ENCODE data around the gene DTX1.

DTX1 gene

DNA sequence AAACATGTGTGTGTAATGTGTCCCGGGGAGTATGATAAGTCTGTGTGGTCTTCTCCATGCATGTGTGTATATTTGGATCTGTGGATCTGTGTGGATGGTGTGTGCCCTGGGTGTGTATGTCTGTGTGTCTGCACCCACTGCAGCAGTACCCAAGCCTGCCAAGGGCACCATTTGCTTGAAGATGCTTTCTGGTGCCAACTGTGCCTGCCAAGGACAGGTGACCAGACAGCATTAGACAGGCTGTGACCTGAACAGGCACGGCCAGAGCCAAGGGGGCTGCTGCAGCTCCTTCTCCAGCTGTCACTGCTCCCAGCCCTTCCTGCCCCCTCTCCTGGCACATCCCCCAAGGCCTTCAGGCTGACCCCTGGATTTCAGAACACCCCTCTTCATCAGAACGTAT is 35.0 kb downstream of the DTX1 start:
- in situ Hi-C loops (cut with HindIII; ENCODE audit: low sequenced_read_pairs) = no loop called here

DNA sequence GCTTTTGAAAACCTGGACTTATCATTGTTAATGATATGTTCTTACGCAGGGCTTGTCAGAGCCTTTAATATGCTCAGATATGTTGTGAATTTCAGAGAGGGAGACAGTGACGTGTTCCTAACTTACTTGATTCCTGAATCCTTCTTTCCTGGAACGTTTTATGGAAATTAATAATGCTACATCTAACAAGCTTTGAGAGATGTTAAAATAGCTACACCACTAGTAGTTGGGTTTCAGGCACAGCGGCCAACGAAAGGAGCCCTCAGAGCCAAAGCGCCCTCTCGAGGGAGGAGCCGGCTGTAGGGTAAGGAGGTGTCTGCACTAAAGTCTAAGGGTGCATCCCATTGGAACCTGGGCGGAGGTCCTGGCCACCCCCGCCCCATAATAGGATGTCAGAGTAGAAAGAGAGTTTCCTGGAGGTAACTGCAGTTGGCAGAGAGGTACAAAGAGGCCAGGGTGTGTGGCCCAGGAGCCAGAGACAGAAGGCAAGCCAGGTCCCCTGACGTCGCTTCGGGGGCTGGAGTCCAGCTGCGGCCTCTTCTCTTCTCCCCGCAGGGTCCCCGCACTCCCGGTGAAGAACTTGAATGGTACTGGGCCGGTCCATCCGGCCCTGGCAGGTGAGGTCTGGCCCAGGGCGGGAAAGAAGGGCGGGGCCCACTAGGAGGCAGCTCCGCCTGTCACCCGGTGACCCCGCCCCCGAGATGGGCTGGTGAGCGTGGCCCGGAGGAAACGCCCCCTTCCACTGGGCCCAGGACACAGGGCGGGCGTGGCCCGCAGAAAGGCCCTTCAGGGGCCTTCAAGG is 36.3 kb downstream of the DTX1 start:
- in situ Hi-C loops (cut with HindIII; ENCODE audit: low sequenced_read_pairs) = no loop called here

DNA sequence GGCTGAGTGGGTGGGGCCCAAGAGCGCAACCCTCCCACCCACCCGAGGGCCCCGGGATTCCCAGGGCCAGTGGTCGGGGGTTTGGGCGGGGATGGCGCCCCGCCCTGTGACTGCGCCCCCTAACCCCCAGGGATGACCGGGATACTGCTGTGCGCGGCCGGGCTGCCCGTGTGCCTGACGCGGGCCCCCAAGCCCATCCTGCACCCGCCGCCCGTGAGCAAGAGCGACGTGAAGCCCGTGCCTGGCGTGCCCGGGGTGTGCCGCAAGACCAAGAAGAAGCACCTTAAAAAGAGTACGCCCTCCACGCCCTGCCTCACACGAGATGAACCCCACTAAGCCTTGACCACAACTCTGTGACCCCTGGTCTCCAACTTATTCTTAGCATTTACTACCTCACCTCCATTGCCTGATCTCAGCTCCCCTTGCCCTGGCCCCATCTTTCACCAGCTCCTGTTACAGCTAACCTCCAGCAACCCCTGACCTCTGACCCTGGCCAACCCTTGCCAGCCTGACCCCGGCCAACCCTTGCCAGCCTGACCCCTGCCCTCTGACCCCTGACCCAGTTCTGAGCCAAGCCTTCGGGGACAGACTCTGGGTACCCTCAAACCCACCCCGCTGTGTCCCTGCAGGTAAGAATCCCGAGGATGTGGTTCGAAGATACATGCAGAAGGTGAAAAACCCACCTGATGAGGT is 37.0 kb downstream of the DTX1 start:
- in situ Hi-C loops (cut with HindIII; ENCODE audit: low sequenced_read_pairs) = no loop called here

DNA sequence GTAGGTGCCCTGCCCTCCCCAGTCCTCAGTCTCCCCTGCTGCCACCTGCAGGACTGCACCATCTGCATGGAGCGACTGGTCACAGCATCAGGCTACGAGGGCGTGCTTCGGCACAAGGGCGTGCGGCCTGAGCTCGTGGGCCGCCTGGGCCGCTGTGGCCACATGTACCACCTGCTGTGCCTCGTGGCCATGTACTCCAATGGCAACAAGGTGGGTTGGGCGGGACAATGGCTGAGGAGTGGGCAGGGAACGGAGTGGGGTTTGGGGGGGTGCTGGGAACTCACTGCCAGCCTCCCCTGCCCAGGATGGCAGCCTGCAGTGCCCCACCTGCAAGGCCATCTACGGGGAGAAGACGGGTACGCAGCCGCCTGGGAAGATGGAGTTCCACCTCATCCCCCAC is 38.2 kb downstream of the DTX1 start:
- in situ Hi-C loops (cut with HindIII; ENCODE audit: low sequenced_read_pairs) = no loop called here

DNA sequence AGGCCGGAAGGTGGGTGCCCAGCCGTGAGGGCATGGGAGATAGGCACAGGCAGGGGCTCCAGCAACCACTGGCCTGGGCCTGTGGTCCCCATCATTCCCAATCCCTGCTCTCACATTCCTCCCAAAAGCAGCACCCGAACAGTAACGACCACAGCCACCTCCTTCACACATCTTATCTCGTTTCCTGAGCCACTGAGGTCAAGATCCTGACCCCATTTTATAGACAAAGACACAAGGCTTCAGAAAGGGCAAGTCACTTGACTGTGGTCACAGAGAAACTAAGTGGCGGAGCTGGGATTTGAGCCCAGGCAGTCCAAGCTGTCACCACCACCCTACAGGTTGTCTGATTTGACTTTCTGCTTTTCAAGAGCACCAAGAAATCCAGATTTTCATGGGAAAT is 38.9 kb downstream of the DTX1 start:
- in situ Hi-C loops (cut with HindIII; ENCODE audit: low sequenced_read_pairs) = no loop called here

DNA sequence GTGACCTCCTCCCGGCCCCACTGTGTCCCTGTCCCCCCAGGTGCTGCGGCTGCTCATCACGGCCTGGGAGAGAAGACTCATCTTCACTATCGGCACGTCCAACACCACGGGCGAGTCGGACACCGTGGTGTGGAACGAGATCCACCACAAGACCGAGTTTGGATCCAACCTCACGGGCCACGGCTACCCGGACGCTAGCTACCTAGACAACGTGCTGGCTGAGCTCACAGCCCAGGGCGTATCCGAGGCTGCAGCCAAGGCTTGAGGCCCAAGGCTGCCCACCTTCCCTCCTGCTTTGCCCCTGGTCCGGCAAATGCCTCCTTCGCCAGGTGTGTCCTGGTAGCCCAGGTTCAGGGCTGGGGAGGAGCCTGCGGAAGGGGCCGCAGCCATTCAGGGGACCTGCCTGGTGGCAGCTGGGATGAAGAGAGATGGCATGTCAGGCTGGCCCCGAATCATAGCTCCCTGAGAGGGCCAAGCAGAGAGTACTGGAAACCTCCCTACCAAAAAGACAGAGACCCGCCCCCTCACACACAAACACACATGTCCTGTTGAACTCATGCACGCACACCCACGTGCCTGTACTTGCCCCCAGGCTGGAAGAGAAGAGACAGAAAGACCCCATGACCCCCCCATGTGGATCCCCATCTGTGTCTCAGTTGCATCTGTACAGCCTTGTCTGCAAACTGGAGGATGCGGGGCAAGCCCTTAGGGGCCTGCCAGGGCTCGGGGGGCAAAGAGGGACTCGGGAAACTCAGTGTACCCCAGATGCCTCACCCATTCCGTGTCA is 40.3 kb downstream of the DTX1 start:
- in situ Hi-C loops (cut with HindIII; ENCODE audit: low sequenced_read_pairs) = no loop called here

DNA sequence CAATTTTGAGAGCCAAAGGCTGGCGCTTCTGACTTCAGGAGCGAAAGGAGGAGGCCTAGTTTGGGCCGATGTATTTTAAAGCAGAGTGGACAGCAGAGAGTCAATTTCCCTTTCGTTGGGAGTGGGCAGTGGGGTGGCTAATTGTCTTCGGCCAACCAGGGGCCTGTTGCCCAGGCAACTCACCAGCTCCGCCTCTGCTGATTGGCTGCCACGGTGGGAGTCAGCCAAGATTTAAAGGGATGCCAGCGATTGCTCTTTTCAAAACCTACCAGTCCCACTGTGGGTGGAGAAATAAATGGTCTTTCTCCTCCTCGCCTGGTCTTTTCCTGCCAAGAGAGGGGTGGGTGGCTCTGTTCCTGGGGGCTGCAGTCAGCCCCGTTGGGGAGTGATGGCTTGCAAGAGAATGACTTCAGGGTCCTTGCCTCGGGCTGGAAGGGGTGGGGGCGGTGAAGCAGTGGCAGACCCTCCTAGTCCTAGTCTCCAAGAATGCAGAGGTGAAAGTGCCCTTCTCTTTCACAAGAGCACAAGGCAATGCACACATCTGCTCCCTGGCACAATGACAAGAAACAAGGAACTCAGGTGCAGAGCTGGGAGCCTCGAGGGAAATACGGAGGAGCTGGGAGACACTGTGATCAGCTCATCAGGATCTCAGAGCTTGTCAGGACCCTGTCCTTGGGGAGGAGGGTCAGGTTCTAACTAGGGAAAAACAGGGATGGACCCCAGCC is 41.3 kb downstream of the DTX1 start:
- in situ Hi-C loops (cut with HindIII; ENCODE audit: low sequenced_read_pairs) = no loop called here

DNA sequence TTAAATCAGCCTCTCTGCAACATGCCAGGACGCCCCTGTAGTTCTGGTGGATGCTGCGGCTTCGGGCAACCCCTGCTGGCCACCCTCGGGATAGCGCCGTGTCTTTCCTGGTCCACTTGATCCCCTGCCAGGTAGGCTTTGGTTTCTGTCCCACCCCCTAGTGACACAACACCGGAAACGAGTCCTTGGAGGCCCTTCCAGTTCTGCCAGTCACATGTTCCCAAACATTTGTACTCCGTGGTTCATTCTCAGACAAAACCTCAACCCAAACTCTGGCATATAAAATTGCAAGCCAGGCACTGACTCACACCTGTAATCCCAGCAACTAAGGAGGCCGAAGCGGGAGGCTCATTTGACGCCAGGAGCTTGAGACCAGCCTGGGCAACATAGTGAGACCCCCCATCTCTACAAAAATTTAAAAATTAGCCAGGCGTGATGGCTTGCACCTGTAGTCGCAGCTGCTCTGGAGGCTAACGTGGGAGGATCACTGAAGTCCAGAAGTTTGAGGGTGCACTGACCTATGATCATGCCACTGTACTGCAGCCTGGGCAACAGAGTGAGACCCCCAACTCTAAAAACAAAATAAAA is 42.0 kb downstream of the DTX1 start:
- in situ Hi-C loops (cut with HindIII; ENCODE audit: low sequenced_read_pairs) = no loop called here

DNA sequence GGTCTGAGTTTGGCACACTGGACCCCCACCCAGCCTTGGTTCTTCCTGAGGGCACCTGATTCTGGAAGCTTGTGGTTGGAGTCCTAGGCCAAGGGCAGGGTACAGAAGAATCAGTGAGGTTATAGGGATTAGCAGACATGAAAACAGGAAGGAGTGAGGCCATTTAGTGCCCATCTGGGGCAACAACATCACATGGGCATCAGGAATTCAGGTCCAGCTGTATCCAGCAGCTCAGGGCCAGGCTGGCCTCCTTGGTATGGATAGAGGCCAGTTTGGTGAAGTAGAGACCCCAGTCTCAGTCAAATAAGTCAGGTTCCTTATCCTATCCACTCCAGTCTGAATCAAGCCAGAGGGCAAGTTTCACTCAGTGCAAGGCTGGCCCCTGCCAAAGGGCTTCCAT is 42.8 kb downstream of the DTX1 start:
- in situ Hi-C loops (cut with HindIII; ENCODE audit: low sequenced_read_pairs) = no loop called here

DNA sequence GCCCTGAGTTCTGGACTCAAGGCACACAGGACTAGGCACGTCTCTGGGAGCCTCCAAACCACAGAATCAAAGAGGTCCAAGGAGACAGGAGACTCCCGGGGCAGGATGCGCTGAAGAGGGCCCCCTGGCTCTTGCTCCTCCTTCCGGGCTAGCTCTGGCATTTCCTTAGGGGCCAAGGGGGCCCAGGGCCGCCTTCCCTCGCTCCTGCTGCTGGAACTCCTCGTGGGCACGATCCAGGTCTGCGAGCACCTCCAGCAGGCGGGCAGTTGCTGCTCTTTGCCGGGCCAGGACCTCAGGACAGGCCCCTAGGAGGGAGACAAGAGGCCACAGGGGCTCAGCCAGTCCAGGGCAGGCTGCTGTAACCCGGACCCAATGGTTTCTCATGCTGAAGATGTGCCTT is 43.2 kb downstream of the DTX1 start:
- in situ Hi-C loops (cut with HindIII; ENCODE audit: low sequenced_read_pairs) = no loop called here

DNA sequence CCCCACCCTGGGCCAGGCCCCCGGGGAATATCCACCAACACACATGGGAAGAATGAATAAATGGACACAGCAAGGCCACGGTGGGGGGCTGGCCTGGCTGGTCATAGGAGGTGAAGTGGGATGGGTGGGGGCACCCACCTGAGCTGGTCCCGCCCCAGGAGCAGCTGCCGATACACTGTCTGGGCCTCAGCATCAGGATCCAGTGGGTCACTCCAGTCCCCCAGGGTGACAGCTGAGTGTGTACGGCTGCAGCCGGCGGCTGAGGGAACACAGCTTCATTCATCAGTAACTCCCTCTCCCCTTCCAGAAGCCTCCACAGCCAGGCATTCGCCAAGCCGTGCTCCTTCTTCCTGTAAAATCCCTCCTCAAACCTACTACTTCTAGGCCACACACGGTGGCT is 45.2 kb downstream of the DTX1 start:
- in situ Hi-C loops (cut with HindIII; ENCODE audit: low sequenced_read_pairs) = no loop called here

DNA sequence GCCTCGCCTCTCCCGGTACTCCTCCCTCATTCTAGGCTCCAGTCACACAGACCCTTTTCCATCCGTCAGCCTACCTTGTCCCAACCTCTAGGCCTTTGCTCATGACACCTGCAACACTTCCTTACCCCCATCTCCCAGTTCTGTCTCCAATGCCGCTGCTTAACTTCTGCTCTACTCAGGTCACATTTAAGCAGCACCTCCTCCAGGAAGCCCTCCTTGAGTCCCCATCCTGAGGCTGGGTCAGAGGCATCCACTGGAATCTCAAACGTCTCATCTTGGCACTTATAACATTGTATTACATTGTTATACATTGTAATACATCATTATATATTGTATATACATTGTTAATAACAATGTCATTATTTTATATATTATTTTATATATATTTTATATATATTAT is 46.3 kb downstream of the DTX1 start:
- in situ Hi-C loops (cut with HindIII; ENCODE audit: low sequenced_read_pairs) = no loop called here

DNA sequence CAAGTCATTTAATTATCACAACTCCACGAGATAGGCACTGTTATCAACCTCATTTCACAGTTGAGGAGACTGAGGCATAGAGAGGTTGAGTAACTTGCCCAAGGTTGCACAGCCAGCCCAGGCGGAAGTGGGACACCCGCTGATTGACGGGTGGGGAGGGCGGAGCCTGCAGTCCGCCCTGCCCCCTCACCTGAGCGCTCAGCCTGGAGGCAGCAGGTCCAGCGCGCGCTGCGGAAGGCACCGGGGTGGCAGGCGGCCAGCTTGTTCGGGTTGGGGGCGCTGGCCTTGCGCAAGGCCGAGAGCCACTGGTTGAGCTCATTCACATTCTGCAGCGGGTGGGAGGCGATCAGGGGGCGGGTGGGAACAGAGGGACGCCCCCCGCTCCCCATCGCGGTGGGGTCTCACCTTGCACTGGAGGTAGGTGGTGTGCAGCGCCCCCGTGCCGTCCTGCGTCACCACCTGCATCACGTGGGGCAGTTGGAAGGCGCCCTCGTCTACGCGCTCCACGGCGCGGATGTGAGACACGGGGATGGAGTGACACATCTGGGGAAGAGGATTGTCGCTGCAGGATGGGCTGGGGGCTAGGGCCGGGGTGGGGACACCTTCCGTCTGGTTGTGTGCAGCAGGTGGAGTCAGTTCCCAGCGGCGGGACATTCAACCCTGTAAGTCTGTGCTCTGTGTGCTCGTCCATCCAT is 47.4 kb downstream of the DTX1 start:
- in situ Hi-C loops (cut with HindIII; ENCODE audit: low sequenced_read_pairs) = no loop called here

DNA sequence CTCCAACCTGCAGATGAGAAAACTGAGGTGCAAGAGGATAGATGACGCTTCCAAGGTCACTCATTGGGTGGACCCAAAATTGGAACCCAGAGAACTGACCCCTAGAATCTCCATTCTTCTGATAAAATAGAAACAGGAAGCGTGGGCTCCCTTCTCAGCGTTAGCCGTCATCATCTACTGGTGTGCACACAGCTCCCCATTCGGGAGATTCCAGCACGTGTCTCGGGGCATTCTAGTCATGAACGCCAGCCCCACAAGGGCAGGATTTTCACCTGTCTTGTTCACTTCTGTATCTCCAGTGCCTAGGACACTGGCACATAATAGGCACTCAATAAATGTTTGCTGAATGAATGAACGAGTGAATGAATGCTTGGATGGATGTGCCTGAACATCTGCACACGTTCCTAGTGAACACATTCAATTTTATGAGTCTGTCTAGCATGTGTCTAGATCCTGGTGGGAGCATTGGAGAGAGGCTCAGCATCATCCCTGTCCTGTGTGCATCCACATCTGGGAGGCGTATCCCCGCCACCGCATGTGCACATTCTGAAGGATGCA is 48.5 kb downstream of the DTX1 start:
- in situ Hi-C loops (cut with HindIII; ENCODE audit: low sequenced_read_pairs) = no loop called here

DNA sequence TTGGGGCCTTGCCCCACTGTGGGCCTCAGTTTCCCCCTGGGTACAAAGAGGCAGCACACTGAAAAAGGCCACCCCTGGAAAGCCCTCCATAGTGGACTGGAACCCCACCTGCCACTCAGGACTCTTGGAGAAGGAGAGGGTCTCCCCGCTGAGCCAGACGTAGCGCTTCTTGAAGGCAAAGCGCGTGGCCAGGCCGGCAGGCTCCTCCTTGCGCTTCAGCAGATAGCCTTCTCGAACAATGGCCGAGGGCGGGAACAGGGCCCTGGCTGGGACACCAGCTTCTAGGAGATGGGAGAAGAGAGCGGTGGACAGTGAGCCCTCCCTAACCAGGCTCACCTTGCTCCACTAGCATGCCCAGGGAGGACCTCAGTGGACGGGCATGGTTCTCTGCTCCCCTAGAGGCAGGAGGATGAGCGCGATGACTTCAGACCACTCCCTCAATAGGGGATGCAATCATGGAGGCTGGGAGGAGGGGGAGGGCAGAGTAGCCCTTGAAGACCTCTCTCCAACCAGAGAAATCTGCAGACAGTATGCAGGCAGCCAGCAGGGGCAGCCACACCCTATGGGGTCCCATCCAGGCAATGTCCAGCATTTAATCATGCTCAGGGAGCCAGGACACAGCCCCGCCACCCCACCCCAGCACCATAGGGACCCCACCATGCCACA is 49.2 kb downstream of the DTX1 start:
- in situ Hi-C loops (cut with HindIII; ENCODE audit: low sequenced_read_pairs) = no loop called here

DNA sequence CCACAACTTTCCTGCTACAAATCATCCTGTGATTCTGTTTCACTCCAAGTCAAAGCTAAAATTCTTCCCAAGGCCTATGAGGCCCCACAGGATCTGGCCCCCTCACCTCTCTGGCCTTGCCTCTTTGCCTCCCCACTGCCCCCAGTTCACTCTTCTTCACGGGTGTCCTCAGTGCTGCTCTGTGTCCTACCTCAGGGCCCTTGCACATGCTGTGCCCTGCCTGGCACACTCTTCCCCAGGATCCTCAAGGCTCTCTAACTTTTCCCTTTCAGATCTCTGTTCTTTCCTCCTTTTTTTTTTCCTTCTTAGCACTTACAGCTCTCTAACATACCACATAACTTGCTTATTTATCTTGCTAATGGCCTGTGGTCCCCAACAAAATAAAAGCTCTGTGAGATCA is 49.8 kb downstream of the DTX1 start:
- in situ Hi-C loops (cut with HindIII; ENCODE audit: low sequenced_read_pairs) = no loop called here

DNA sequence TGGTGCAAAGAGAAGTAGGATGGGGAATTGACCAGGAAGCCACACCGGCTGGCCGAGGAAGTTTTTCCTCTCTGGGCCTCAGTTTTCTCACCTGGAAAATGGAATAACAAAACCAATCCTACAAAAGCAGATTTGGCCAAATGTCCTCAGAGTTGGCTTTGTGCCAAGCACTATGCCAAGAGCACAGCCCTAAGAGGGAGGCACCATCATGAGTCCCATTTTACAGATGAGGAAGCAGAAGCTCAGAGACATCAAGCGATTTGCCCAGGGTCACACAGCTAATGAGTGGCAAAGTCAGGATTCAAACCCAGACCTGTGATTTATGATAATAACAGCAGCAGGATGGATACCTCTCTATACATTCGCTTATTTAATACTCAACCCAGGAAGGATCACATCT is 51.8 kb downstream of the DTX1 start:
- in situ Hi-C loops (cut with HindIII; ENCODE audit: low sequenced_read_pairs) = no loop called here

DNA sequence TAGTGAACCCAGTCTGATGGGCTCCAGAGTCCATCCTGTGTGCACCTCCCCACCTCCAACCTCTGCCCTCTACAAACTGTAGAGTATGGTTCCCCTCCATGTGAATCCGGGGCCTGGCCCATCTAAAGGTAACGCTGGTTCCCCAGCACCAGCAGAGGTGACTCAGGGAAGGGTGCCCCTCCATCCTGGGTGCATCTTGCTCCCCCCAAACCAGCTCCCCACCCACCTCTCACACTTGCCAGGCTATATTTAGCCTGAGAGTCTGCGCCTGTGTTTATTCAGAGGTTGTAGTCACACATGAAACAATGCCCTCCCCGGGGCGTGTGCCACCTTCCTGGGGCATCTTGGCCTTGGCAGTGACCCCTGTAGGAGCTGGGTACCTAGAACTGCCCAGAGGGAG is 52.8 kb downstream of the DTX1 start:
- in situ Hi-C loops (cut with HindIII; ENCODE audit: low sequenced_read_pairs) = no loop called here

DNA sequence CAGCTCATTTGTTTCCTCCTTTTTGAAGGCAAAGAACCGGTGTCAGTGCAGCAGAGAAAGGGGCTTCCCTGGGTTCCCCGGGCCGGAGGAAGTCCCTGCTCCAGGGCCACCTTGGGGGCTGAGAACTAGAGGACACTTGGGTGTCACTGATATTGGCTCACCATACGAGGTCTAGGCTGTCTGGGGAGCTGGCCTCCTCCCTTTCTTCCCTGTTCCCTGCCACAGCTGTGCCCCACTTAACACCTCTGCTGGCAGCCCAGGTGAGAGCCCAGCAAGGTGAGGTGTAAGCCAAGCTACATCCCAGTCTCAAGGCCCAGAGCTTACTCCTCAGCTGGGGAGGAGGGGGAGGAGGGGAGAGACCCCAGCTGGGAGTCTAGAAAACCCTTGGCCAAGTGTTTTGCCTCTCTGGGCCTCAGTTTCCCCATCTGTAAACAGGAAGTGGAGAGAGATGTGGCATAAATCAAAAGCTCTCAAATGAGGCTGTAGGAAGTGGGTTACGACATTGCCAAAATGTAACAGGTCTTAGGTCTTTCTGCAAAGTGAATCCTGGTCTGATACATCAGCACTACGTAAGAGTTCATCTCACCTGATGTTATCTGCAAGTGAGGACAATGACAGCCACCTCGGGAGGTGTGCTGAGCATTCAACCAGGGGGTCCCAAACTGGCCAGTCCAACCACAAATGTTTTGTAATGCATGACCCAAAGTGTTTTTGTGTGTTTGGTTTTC is 53.5 kb downstream of the DTX1 start:
- in situ Hi-C loops (cut with HindIII; ENCODE audit: low sequenced_read_pairs) = no loop called here

Data from DLD1 (cell line).